GM10248 (cell line): ENCODE data around the gene CCDC148.

Source experiments
- CTCF ChIA-PET: fragments of 300-600 bp; sonication (Branson Sonifier 250); formaldehyde crosslinking; extraction: SDS; loops from one replicate; lab custom pipeline; 2021; ENCODE audit warnings: antibody characterized with exemption; lab: Yijun Ruan, JAX
- POLR2A ChIA-PET: fragments of 350-650 bp; sonication (Branson Sonifier 250); formaldehyde crosslinking; extraction: SDS; loops from one replicate; lab custom pipeline; 2020; ENCODE audit warnings: antibody characterized with exemption; lab: Yijun Ruan, JAX
- DNase-seq: peaks from one replicate; pipeline ENCODE4 v3.0.0; 2012; ENCODE audit errors: extremely low spot score
- CTCF ChIP-seq: IDR thresholded peaks from 2 replicates; pipeline ENCODE4 v1.5.1; 2012; ENCODE audit warnings: mild to moderate bottlenecking, low read depth; ENCODE audit errors: extremely low read depth, missing control alignments, control extremely low read depth

Gene CCDC148

DNA sequence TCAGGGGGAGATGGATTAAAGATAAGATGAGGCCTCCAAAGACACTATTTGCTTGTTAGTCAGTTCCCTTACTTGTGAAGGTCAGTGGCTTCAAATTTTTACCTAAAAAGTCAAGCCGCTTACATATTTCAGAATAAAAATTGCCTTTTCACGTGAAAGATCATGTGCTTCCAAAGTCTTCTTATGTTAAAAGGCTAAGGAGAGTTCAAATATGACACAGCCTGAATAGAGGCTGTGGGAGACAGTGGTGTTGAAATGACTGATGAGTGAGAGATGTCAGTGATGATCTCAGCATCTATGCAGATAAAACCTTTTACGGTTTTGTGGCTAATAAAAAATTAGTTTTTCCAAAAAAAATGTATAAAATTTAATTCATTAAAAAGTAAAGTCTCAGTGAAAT, 314.4 kb downstream of the CCDC148 start:
- no peak for TF ChIP-seq CTCF
- no peak for DNase-seq
- ChIA-PET POLR2A (no interaction called here), CTCF (no interaction called here)

DNA sequence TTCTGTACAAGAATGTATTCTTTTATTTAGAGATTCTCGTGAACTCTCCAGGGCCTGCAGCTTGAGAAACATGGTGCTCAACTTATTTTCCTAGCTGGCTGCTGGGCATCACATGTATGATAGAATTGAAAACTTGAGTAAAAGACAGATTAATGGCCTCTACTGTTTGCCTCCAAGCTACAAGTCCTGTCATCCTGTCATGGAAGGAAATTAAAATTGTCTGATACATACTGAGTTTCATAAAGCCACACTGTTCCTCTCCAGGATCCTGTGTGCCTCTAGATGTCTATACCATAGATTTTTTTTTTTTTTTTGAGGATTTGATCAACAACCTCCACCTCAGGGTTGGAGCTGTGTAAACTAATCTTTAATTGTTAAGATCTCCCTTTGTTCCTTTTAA, 316.4 kb downstream of the CCDC148 start:
- CTCF ChIA-PET, result interaction anchor here (1.5 to 2.6 kb wide), 2 partner anchors 606 to 614 kb away, joined by 3 to 5 read pairs; no protein-coding TSS in a partner anchor
- no peak for DNase-seq
- no peak for TF ChIP-seq CTCF
- POLR2A ChIA-PET, result no interaction called here

- ChIA-PET POLR2A (no interaction called here), CTCF (no interaction called here)
- DNase-seq, result no peak
- no peak for TF ChIP-seq CTCF
These were observed 318.3 kb downstream of the CCDC148 start for GRCh38 chr2:158138255-158138654.

- ChIA-PET POLR2A (no interaction called here), CTCF (interaction anchor here (1.4 kb wide), 1 partner anchor 16 kb away, joined by 3 read pairs; no protein-coding TSS in a partner anchor)
- no peak for TF ChIP-seq CTCF
- DNase-seq, result no peak
These were observed 321.5 kb downstream of the CCDC148 start for GRCh38 chr2:158135096-158135495.

GRCh38 chr2:158134655-158135054, 321.9 kb downstream of the CCDC148 start:
- POLR2A ChIA-PET, result no interaction called here
- TF ChIP-seq CTCF, result no peak
- CTCF ChIA-PET, result interaction anchor here (1.4 kb wide), 1 partner anchor 16 kb away, joined by 3 read pairs; no protein-coding TSS in a partner anchor
- no peak for DNase-seq

GRCh38 chr2:158134055-158134454, 322.5 kb downstream of the CCDC148 start:
- TF ChIP-seq CTCF, result no peak
- ChIA-PET POLR2A (no interaction called here), CTCF (interaction anchor here (1.4 kb wide), 1 partner anchor 15 kb away, joined by 3 read pairs; no protein-coding TSS in a partner anchor)
- no peak for DNase-seq
